C1 segment of cervical spinal cord (tissue), 14 donors: ENCODE measurements around the gene SLC22A16.
A peak's percentile ranks its signal among the peaks of the same experiment; 100 is the strongest.

Source experiments
- DNase-seq, 14 donors: peaks; one replicate each; lab custom pipeline; 2025; lab: John Stamatoyannopoulos, UW

Gene SLC22A16

DNA sequence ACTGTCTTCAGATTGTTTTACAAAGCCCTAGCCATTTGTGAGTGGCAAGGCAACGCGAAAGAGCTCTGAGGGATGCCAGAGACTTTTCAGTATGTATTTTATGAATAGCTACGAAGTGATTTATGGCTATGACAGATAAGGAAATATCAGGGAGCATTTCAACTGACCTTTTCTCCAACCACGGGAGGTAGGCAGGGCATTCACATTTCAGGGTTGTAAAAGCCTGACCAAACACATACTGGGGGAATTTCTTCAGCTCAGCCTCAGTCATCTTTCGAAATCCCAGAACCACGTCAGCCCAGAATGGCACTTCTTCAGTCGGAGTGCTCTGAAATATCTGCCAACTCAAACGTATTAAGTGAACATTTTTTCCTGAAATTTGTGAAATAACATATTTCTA is 71.8 kb downstream of the SLC22A16 start:
- DNase-seq, result no peak

DNA sequence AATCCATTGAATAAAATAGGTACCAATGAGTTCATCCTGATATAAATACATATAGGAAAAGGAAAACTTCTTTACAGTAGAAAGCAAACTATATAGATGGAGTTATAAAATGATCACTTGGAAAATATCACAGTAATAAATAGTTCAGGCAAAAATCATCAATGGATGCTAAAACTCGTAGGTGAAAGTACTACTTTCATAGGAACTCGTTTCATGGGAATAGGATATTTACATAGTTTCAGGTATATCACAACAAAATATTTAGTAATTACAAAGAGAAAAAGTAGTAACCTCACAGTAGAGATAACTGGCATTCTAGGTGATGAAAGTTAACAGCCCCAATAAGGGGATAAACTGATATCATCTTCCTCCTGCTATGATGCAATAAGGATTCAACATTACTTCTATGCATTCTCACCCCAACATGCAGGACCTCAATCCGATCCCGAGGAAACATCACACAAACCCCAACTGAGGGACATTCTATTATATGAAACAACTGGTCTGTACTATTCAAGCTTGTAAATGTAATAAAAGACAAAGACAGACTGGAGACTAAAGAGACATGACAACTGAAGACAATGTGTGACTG is 74.7 kb downstream of the SLC22A16 start:
- no peak for DNase-seq

DNA sequence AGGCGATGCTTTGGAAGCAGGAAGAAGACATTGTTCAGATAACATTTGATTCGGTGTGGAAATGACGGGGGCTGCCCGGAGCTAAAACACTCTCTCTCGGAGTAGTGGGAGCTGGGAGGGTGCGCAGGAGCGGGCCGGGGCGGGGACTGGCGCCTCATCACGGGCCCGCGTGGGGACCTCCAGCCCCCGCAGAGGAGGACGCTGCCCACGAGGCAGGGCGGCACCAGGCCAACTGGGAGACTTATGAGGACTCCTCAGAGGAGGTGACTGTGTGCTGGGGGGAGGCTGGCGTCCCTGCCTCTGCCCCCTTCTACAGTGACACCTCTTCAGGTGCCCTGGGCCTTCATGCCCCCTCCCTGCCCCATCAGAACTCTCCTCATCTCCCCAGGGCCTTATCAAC is 76.2 kb downstream of the SLC22A16 start:
- no peak for DNase-seq

- DNase-seq, result no peak
Measured at GRCh38 chr6:110399219-110400071, 77.0 kb downstream of the SLC22A16 start.

DNA sequence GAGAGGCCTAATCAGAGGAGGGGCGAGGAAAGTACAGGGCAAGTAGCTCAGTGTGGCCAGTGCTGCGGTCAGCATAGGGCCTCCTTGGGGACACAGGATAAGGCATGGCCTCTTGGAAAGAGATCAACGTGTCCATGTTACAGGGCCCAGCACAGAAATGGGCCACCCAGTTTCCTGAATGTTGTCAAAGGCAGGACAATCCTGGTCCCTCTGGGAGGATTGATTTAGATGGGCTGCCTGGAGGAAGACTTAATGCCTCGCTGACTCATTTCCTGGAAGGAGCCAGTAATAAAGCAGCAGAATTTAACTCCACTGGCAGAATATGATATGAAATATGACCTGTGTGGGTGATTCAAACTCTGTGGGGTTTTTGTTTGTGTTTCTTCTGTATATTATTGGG is 77.6 kb downstream of the SLC22A16 start:
- no peak for DNase-seq

- DNase-seq, result peak in 7 of 14 donors; percentile 8 to 40 (median 34)
Measured at GRCh38 chr6:110395221-110395620, 81.2 kb downstream of the SLC22A16 start.

DNA sequence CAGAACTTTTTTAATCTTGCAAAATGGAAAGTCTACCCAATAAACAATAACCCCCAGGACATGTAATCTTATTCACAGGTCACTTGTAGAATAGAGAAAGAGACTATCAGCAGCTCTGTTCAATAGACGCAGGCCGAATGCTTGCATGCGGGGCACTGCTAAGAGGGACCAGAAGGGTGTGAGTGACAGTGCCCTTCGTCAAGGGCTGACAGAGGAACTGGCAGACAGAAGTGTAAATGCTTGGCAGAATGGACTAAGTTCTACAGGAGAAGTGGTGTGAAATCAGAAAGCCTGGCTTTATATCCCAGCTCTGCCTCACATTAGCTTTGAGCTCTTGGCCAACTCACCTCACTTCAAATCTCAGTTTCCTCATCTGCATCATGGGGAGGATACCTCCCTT is 82.0 kb downstream of the SLC22A16 start:
- DNase-seq, result no peak

DNA sequence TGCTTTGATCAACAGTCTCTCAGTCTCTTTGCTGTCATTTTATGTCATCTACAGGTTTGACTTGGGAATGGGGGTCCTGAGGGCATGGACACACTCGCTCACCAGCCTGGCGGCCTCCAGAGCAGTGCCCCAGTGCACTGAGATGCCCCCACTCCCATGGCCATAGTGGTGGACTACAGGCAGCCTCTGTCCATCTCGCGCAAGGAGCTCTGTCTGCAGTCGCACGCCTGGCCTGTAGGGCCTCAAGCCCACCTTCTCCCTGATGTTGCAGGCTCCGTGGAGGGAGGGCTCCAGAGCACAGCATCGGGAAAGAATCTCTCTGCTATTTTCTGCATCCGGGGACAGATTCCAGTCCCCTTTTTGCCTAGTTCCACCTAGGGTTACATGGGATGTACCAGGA is 83.7 kb downstream of the SLC22A16 start:
- DNase-seq, result no peak

DNA sequence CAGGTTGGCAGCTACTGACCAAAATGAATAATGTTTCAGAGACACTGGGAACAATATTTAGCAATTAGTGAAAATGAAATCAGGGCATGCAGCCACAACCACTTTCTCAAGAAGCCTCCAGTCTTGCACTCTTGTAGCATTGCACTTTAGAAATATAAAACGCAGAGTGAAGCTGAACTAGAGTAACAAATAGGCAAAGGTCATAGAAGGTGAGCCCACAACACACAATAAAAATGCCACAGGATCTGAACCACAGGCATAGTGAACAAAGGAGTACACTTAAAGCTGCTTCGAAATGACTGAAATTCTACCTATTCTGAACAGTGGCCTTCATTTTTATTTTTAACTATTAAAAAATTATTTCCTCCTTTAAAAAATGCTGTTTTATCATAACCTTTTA is 86.0 kb downstream of the SLC22A16 start:
- DNase-seq, result no peak

- no peak for DNase-seq
Measured at GRCh38 chr6:110389689-110390382, 86.6 kb downstream of the SLC22A16 start.

GRCh38 chr6:110387986-110388385 is 88.4 kb downstream of the SLC22A16 start:
- DNase-seq, result no peak

GRCh38 chr6:110385458-110385863 is 91.0 kb downstream of the SLC22A16 start:
- DNase-seq, result no peak

- DNase-seq, result no peak
Measured at GRCh38 chr6:110378552-110378951, 97.9 kb downstream of the SLC22A16 start.
